Brain microvascular endothelial cell (primary cell): ENCODE measurements around the gene STX17.

Experiments used
- DNase-seq: peaks from one replicate; pipeline ENCODE4 v3.0.0-alpha.2; 2020
- H3K27ac ChIP-seq: fragments of 250-450 bp; sonication (Bioruptor Pico); 2 replicates; pipeline ENCODE4 v1.5.1; 2020; ENCODE audit warnings: mild to moderate bottlenecking, moderate library complexity
- H3K27me3 ChIP-seq: fragments of 250-450 bp; sonication (Bioruptor Pico); replicated peaks from 2 replicates; pipeline ENCODE4 v1.5.1; 2020; ENCODE audit warnings: mild to moderate bottlenecking
- H3K36me3 ChIP-seq: fragments of 250-450 bp; sonication (Bioruptor Pico); replicated peaks from 2 replicates; pipeline ENCODE4 v1.5.1; 2020; ENCODE audit warnings: mild to moderate bottlenecking
- H3K4me3 ChIP-seq: 2 replicates; pipeline ENCODE4 v1.5.1; 2011; ENCODE audit warnings: low read depth, mild to moderate bottlenecking, control low read depth, low read length, moderate library complexity
- in situ Hi-C: cut with HindIII; loops from 2 replicates; pipeline ENCODE4 v1.10.0; 2017; ENCODE audit warnings: low sequenced_read_pairs, low pct_ligation_motif_present
- TF ChIP-seq, protein P1 (sequence below): IDR thresholded peaks from 2 replicates; pipeline ENCODE4 v1.5.1; 2011; ENCODE audit warnings: low read depth, mild to moderate bottlenecking, moderate library complexity, low read length, control low read depth, inconsistent platforms; ENCODE audit errors: missing control alignments

STX17 gene

DNA sequence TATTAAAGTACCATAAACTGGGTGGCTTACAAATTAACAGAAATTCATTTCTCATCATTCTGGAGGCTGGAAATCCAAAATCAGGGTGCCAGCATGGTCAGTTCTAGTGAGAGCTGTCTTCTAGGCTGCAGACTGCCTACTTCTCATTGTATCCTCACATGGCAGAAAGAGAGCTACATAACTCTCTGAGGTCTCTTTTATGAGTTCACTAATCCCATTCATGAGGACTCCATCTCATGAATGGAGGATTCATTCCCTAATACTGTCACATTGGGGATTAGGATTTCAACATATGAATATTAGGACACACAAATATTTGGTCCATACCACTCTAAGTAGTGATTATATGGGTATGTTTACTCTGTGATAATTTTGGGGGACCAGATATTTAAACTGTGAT is 108.4 kb downstream of the STX17 start:
- no peaks in the 10 kb centered on the region for H3K27me3 ChIP-seq
- no peaks in the 10 kb centered on the region for H3K36me3 ChIP-seq
- no peak overlapping the region for H3K27ac ChIP-seq
- DNase-seq: no peak
- TF ChIP-seq, protein P1, sequence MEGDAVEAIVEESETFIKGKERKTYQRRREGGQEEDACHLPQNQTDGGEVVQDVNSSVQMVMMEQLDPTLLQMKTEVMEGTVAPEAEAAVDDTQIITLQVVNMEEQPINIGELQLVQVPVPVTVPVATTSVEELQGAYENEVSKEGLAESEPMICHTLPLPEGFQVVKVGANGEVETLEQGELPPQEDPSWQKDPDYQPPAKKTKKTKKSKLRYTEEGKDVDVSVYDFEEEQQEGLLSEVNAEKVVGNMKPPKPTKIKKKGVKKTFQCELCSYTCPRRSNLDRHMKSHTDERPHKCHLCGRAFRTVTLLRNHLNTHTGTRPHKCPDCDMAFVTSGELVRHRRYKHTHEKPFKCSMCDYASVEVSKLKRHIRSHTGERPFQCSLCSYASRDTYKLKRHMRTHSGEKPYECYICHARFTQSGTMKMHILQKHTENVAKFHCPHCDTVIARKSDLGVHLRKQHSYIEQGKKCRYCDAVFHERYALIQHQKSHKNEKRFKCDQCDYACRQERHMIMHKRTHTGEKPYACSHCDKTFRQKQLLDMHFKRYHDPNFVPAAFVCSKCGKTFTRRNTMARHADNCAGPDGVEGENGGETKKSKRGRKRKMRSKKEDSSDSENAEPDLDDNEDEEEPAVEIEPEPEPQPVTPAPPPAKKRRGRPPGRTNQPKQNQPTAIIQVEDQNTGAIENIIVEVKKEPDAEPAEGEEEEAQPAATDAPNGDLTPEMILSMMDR: no peak
- H3K4me3 ChIP-seq: no peak overlapping the region
- in situ Hi-C loops: no loop called here

DNA sequence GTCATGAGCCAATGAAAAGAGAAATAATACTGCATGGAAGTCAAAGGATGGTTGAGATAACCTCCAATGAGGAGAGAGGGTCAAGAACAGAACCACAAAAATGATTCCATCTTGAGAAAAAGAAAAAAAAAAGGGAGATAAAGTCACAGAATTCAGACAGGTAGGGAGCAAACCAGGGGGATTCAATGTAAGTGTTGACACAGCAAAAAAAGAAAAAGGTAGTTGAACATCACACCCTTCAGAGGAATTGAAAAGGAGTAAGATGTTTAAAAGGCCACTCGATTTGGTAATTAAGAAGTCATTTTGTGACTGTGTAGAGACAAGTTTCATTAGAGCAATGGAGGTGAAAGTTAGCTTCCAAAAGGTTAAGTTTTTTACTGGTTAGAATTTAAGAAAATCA is 113.1 kb downstream of the STX17 start:
- TF ChIP-seq, protein P1: no peak
- no peak overlapping the region for H3K27ac ChIP-seq
- H3K36me3 ChIP-seq: no peaks in the 10 kb centered on the region
- no peak overlapping the region for H3K4me3 ChIP-seq
- DNase-seq: no peak
- H3K27me3 ChIP-seq: no peaks in the 10 kb centered on the region
- in situ Hi-C loops: no loop called here
